Psoas muscle (tissue), 8 donors: ENCODE data around the gene DGKB. TPM values are rescaled to one million over a fixed set of nuclear protein-coding genes. Genes with fewer than 3 reads are reported as not detected.

Experiments
- ATAC-seq, 4 donors: fragments of 200-7000 bp; cut with Tn5 transposase; one replicate each; pipeline ENCODE4 v1.9.1; 2020; ENCODE audit warnings: moderate library complexity in 3 of 4, mild to moderate bottlenecking in 2 of 4
- DNase-seq, 2 donors: peaks; one replicate each; pipeline ENCODE4 v3.0.0-alpha.2; 2020
- H3K27ac ChIP-seq: fragments of 200-600 bp; one replicate; pipeline ENCODE4 v1.8.0; 2022
- H3K27me3 ChIP-seq, 3 donors: fragments of 200-600 bp in 1 of 3; one replicate each; pipeline versions ENCODE4 v1.6.1 to v1.8.0; 2013 to 2022; ENCODE audit warnings: low read length in 2 of 3, mild to moderate bottlenecking in 2 of 3, moderate library complexity in 1 of 3; ENCODE audit not compliant: insufficient read depth in 3 of 3
- H3K36me3 ChIP-seq, 2 donors: fragments of 200-600 bp in 1 of 2; one replicate each; pipeline versions ENCODE4 v1.6.1 to v1.8.0; 2013 to 2022; ENCODE audit warnings: low read depth in 1 of 2, mild to moderate bottlenecking in 1 of 2, moderate library complexity in 1 of 2; ENCODE audit not compliant: insufficient read depth in 1 of 2
- H3K4me1 ChIP-seq: fragments of 200-600 bp; one replicate; pipeline ENCODE4 v1.8.0; 2022
- H3K4me3 ChIP-seq: fragments of 200-600 bp; one replicate; pipeline ENCODE4 v1.8.0; 2022; ENCODE audit warnings: mild to moderate bottlenecking
- H3K9me3 ChIP-seq: fragments of 200-600 bp; one replicate; pipeline ENCODE4 v1.8.0; 2022
- CTCF ChIP-seq: fragments of 200-600 bp; IDR thresholded peaks from one replicate; pipeline ENCODE4 v1.8.0; 2022; ENCODE audit warnings: antibody characterized with exemption
- WGBS, 3 donors: extraction: QIAGEN DNeasy Blood & Tissue Kit; methylation state at CpG; one replicate each; pipeline versions ENCODE4 v1.1.6 to v1.1.7; 2013; 5-methylcytosine and 5-hydroxymethylcytosine counted together
- intact Hi-C, 2 donors: fragments of 100-400 bp; cut with DNase I; formaldehyde crosslinking; loops; one replicate each; pipeline versions ENCODE4 v1.11.0 to v1.14.2; 2022
- polyA plus RNA-seq, 3 donors: library from polyadenylated mRNA; stranded (reverse); fragments of 200-250 nt; gene quantifications; one replicate each; pipeline ENCODE4 v1.2.3, GENCODE V29; 2013
- total RNA-seq, 4 donors: library from RNA; stranded (reverse); fragmentation: NEBNext Ultra II Directional in 2 of 4; extraction: Animal tissue kit (Norgen Biotek cat#: 25700) in 2 of 4; gene quantifications; one replicate each; pipeline versions ENCODE4 v1.2.1 to v1.2.4, GENCODE V29; 2021 to 2023
- donor health status: healthy with polysubstance abuse.
- donor health status: DM: no; HTN: no; CAD: no; lungs with moderate emphysema.
- donor health status: Bipolar disorder and iron deficiency.
- donor health status: healthy.
- donor health status: DM: yes; HTN: yes; CAD: no.
- donor health status: DM: no; HTN: no; CAD: no.
- donor health status: DM: no; HTN: no; CAD: no.
- donor health status: DM: yes; HTN: yes; CAD: no.

DGKB gene
- total and polyA plus RNA-seq, 7 donors = 0.01 to 0.26 (median 0.04) TPM; not detected in 2

- Histone ChIP-seq H3K4me3 (no peak overlapping the region), H3K36me3 (no peaks in the 10 kb centered on the region), H3K9me3 (no peaks in the 10 kb centered on the region), H3K27ac (no peak overlapping the region), H3K4me1 (no peaks in the 10 kb centered on the region), H3K27me3 (no peaks in the 10 kb centered on the region)
- DNase-seq (no peak), ATAC-seq (no peak)
- TF ChIP-seq CTCF = no peak
- intact Hi-C loops = no loop called here
Observed at GRCh38 chr7:14606101-14606500, 296.4 kb downstream of the DGKB start.

- Histone ChIP-seq H3K36me3 (no peaks in the 10 kb centered on the region), H3K27ac (no peak overlapping the region), H3K9me3 (no peaks in the 10 kb centered on the region), H3K4me1 (no peaks in the 10 kb centered on the region), H3K4me3 (no peak overlapping the region), H3K27me3 (no peaks in the 10 kb centered on the region)
- DNase-seq (no peak), ATAC-seq (no peak)
- 51 to 57% (median 51%) methylated on average over 2 of the region's 2 CpGs for WGBS, 3 donors
- TF ChIP-seq CTCF = no peak
- intact Hi-C loops = no loop called here
Observed at GRCh38 chr7:14604606-14605005, 297.9 kb downstream of the DGKB start.

DNA sequence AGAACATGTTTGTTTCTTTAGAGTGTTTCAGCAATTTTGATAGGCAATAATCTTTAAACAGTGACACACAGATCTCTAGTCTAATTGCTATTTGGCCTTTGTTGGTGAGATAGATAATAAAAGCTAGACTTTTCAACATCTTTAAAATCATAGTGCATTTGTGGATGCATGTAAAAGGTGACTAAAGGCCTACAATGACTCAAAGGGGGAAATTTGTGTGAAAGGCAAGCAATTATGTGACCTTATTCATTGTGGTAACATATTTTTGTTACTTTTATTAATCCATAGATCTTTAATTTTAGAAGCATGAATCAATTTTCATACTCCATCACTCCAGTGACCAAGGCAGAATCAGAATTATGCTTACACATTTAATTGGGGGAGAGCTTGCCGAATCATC is 299.7 kb downstream of the DGKB start:
- DNase-seq (no peak), ATAC-seq (no peak)
- Histone ChIP-seq H3K4me1 (no peaks in the 10 kb centered on the region), H3K27me3 (no peaks in the 10 kb centered on the region), H3K27ac (no peak overlapping the region), H3K4me3 (no peak overlapping the region), H3K9me3 (no peaks in the 10 kb centered on the region), H3K36me3 (no peaks in the 10 kb centered on the region)
- no peak for TF ChIP-seq CTCF
- 87 to 95% (median 93%) methylated on average over 1 of the region's 1 CpG for WGBS, 3 donors
- intact Hi-C loops = no loop called here

DNA sequence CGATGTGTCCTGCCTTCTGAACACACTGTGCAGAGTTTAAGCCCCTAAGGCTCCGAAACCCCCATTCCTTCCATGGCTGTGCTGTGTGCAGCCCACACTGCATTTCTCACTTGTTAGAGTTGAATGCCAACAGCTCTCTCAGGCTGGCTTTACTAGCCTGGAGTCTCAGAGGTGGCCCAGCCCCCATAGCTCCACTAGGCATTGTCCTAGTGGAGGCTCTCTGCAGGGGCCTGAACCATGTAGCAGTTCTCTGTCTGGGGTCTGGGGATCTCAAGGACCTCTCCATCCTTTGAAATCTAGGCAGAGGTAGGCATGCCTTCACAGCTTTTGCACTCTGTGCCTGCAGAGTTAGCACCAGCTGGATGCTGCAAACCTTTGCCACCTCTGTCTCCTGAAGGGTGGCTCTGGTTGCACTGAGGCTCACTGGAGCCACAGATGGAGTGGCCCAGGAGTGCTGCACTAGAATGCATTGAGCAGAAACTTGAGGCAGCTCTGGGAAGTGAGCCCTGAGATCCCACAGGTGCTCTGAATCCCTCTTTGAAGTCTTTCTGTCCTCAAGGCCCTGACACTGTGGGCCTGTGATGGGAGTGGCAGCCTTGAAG is 301.7 kb downstream of the DGKB start:
- H3K9me3 ChIP-seq = no peaks in the 10 kb centered on the region
- no peak for ATAC-seq
- no peak overlapping the region for H3K27ac ChIP-seq
- no peak overlapping the region for H3K4me3 ChIP-seq
- no peaks in the 10 kb centered on the region for H3K36me3 ChIP-seq
- no peak for TF ChIP-seq CTCF
- no peak for DNase-seq
- no peaks in the 10 kb centered on the region for H3K27me3 ChIP-seq
- intact Hi-C loops = no loop called here
- WGBS, 3 donors = 91 to 97% (median 92%) methylated on average over 2 of the region's 2 CpGs
- no peaks in the 10 kb centered on the region for H3K4me1 ChIP-seq

- H3K4me1 ChIP-seq = no peaks in the 10 kb centered on the region
- DNase-seq (no peak), ATAC-seq (no peak)
- H3K27ac ChIP-seq = no peak overlapping the region
- intact Hi-C loops = no loop called here
- no peak for TF ChIP-seq CTCF
- H3K9me3 ChIP-seq = no peaks in the 10 kb centered on the region
- WGBS, 3 donors = 42 to 50% (median 48%) methylated on average over 3 of the region's 3 CpGs
- no peak overlapping the region for H3K4me3 ChIP-seq
- no peaks in the 10 kb centered on the region for H3K27me3 ChIP-seq
- H3K36me3 ChIP-seq = no peaks in the 10 kb centered on the region
Observed at GRCh38 chr7:14598978-14599377, 303.6 kb downstream of the DGKB start.
